ENCODE data around the gene ENOX1.

Gene ENOX1

DNA sequence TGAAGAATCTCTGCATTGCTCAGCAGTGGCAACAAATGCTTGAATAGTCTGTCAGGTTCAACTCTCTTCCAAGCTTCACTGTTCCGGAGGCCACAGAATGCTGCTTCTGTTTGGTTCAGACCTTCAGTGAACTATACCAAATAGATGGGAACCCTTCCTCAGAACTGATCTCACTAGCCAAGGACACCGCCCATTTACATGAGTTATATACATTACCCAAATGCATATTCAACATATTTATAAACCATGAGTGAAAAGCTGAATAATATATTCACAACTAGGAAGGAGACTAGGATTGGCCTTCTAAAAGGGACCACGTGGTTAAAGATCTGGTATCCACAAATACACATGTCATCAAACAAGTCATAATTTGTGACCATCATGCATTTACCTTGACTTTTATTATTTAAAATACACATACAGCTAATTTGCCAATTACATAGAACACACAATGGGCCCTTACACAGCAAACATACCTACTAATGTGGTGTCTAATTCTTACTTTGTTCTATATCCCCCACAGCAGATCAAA, 49.3 kb downstream of the ENOX1 start:
- no peak for DNase-seq

DNA sequence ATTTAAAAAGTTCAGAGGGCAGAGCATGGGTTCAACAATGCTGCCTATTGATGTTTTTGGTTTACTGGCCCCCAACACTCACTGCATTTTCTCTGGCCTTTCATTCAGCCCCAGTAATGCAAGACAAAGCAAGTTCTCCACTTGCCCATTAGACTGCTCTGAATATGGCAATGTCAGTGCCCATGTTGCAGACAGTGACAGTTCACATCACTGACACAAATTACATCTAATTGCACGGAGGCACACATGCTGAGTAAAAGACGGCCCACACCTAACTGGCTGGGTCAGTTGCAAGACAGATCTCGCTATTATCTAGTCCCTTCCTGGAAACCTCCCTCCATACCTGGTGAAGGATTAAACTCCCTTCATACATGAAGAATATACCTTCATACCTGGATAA, 54.0 kb downstream of the ENOX1 start:
- no peak for DNase-seq

GRCh38 chr13:43731296-43731695, 55.5 kb downstream of the ENOX1 start:
- DNase-seq, result no peak

- DNase-seq, result no peak
Measured at GRCh38 chr13:43730642-43731041, 56.1 kb downstream of the ENOX1 start.

DNA sequence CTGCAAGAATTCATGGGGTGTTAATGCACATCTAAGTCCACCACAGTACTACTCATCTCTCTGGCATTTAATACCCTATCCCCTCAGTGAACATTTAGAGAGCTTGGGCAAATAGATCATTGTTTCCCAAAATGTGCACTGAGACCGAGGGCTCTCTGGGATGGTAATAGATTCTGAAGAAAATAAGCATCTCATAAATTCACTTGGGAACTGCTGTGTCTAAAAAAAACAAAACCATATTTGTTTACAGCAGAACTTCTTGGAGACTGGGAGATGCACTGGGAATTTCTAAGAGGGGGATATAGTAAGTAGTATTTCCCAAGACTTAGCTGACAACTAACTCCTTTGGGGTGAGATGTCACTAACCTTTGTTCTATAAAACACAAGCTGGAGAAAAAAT, 58.4 kb downstream of the ENOX1 start:
- no peak for DNase-seq

- DNase-seq, result no peak
Measured at GRCh38 chr13:43727856-43728255, 58.9 kb downstream of the ENOX1 start.

GRCh38 chr13:43725460-43725859, 61.3 kb downstream of the ENOX1 start:
- DNase-seq, result no peak

DNA sequence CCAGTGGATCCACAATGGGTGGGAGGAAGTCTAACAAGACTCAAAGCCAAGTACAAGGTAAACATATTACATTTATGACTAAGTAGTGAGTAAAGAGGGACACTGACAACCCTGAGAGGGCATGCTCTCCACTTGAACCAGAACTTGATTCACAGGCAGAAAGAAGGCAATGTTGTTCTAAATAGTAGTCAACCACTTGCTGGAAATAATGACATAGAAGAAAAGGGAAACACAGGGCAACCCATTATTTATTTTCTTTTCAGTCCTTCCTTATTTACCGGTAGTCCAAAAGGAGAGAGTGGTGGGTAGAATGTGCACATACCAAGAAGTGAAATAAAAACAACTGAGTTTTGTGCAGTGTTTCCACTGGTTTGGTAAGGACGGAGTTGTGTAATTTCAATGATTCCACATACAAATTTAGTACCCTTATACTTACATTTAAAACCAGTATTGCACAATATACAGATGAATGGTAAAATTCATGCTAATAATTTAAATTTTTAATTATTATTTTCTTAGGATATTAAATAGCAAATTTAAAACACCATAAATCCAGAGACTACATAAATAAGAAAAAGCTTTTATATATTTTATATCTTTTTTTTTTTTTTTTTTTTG, 65.9 kb downstream of the ENOX1 start:
- no peak for DNase-seq

- DNase-seq, result no peak
Measured at GRCh38 chr13:43698758-43699157, 88.0 kb downstream of the ENOX1 start.

- DNase-seq, result no peak
Measured at GRCh38 chr13:43698009-43698408, 88.8 kb downstream of the ENOX1 start.

GRCh38 chr13:43697323-43697722, 89.4 kb downstream of the ENOX1 start:
- DNase-seq, result no peak

DNA sequence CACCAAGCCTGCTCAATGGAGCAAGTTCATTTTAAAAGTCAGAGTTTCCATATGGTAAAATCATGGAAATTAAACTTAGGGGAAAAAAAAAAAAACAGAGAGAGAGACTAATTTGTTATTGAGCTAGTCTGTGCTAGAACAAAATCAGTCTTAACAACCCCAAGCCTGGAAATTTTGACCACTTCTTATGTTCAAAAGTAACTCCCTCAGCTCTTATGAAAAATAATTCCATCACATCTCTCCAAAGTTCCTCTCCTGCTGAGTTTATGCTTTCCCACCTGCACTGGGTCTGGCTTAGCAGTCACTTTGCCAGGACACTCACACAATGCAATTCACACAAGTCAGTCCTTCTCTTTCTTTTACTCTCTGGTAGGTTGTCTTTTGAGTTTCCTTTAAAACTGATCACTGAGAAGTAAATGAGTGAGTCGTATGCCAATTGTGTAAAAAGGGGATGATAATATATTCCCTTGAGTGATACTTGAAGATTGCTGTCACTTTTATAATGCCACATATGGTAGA, 92.6 kb downstream of the ENOX1 start:
- no peak for DNase-seq

GRCh38 chr13:43693639-43694038, 93.1 kb downstream of the ENOX1 start:
- no peak for DNase-seq

- DNase-seq, result no peak
Measured at GRCh38 chr13:43688227-43688907, 98.4 kb downstream of the ENOX1 start.

DNA sequence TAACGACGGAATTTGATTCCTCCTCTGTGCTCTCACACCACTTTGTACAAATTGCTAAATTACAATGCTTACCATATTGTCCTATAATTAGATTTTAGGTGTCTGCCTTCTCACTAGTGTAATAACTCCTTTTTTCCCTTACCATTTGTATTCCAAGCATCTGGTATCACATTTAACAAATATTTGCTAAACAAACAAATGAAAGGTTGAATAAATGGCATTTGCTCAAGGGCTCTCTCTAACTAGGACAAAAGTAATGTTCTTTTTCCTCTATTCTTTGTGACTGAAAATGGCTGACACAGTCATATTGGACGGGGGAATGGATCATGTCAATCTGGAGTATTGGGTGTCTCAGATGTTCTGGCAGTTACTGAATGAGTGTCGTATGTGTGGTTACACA, 99.7 kb downstream of the ENOX1 start:
- DNase-seq, result no peak

DNA sequence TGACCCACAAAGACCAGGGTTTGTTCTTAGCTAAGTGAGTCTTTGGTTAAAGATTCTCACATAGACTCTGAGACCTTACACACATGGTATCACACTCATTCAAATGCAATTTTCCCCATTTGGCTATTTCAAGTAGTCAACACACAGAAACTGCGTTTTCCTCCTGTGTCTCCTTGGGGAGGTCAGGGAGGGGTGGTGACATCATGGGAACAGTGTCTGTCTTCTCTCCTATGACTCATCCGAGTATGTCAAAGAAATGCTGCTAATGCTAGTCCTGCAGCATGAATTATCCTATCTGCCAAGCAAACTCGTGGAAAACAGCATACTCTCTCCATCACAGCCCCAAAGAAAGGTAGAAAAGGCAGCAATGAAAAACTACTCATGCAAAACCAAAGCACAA, 100.2 kb downstream of the ENOX1 start:
- no peak for DNase-seq

GRCh38 chr13:43684963-43685725, 101.6 kb downstream of the ENOX1 start:
- DNase-seq, result no peak

- no peak for DNase-seq
Measured at GRCh38 chr13:43682701-43683100, 104.1 kb downstream of the ENOX1 start.

GRCh38 chr13:43676320-43676719, 110.5 kb downstream of the ENOX1 start:
- DNase-seq, result no peak

DNA sequence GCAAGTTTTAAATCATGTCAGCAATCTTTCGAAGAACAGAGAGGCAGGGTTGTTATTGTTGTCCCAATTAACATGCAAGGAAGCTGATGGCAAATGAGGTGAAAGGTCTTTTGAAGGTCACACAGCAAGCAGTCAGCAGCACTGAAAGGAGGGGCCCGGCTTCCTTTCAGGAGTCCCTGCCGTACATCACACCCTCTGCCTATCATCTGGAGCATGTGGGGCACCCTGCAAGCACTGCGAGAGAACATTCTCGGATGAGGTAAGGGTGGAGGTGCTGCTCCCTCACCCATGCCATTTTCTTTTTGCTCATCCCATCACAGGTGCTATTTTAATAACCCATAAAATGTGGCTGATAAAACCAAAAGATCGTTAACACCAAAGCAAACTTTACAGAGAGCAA, 111.2 kb downstream of the ENOX1 start:
- DNase-seq, result no peak

- DNase-seq, result no peak
Measured at GRCh38 chr13:43669964-43670363, 116.8 kb downstream of the ENOX1 start.

DNA sequence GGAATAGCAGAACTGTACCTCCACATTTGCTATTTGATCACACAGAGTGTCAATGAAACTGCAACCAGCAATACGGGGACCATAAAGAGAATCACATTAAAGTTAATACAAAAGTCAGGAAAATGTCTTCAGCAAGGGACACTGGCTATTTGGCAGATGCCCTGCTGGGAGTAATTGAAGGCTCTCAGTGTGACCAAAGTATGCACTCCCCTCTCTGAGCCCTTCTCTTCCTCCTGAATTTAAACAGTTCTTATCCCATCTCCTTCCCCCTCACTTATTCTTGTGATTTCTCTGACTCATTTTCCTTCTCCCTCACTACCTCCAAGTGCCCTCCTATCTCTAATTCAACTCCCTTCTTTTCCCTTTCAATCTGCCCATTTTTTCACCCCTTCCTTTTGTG, 117.7 kb downstream of the ENOX1 start:
- no peak for DNase-seq

DNA sequence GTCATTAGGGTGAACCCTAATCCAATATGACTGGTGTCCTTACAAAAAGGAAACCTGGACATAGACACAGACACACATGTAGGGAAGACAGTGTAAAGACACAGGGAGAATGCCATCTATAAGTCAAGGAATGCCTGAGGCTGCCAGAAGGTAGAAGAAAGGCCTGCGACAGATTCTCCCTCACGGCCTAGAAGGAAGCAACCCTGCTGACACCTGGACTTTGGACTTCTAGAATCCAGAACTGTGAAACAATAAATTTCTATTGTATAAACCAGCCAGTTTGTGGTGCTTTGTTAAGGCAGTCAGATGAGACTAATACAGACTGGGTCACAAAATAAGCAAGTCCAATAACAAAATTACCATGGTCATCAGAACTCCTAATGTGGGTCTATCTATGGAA, 120.4 kb downstream of the ENOX1 start:
- no peak for DNase-seq

GRCh38 chr13:43665388-43665787, 121.4 kb downstream of the ENOX1 start:
- DNase-seq, result no peak
